Aortic smooth muscle cell (primary cell): ENCODE measurements around the gene MTMR4. TPM values are rescaled to one million over a fixed set of nuclear protein-coding genes. Genes with fewer than 3 reads are reported as not detected.

Source experiments
- total RNA-seq: library from RNA; depleted of rRNA; stranded (reverse); fragments of >200 nt; gene quantifications from 2 replicates; pipeline ENCODE4 v1.2.3, GENCODE V29; 2014

The MTMR4 gene
- 30.7 and 38.7 TPM in 2 replicates for total RNA-seq

GRCh38 chr17:58513965-58514769, at the start of gene MTMR4:
MTMR4 (minus strand) TSS chr17:58514638; CDS start chr17:58514407, 231 bp downstream.

GRCh38 chr17:58487589-58488427, 26.6 kb downstream of the MTMR4 start, which contains the start of gene HSF5:
HSF5 (minus strand) TSS chr17:58488408; CDS start chr17:58488274, 134 bp downstream.

Other genes starting within 250 kb of the MTMR4 start
- under 0.01 and 0.06 TPM in 2 replicates for gene MPO, start 233.7 kb downstream of the MTMR4 start, total RNA-seq
- gene TSPOAP1, start 185.8 kb downstream of the MTMR4 start, total RNA-seq: not detected in 2 replicates
- 34.6 and 35.1 TPM in 2 replicates for gene SUPT4H1, start 162.4 kb downstream of the MTMR4 start, total RNA-seq
- gene RNF43, start 97.1 kb downstream of the MTMR4 start, total RNA-seq: not detected in 2 replicates
- under 0.01 TPM in 1 of 2 replicates, not detected in the other for gene HSF5, start 26.2 kb downstream of the MTMR4 start, total RNA-seq
- gene TEX14, start 177.4 kb upstream of the MTMR4 start, total RNA-seq: under 0.01 TPM in 2 replicates
- 23.5 and 24.1 TPM in 2 replicates for gene RAD51C, start 178.0 kb upstream of the MTMR4 start, total RNA-seq
- gene PPM1E, start 241.2 kb upstream of the MTMR4 start, total RNA-seq: under 0.01 TPM in 1 of 2 replicates, not detected in the other